Upper lobe of right lung (tissue), 1 donor: ENCODE results near the gene CMTM4. TPM values are rescaled to one million over a fixed set of nuclear protein-coding genes. Genes with fewer than 3 reads are reported as not detected.

Experiments
- ATAC-seq: fragments of 200-7000 bp; cut with Tn5 transposase; one replicate; pipeline ENCODE4 v1.9.1; 2020; ENCODE audit warnings: mild to moderate bottlenecking, moderate library complexity
- DNase-seq: peaks from one replicate; pipeline ENCODE4 v3.0.0-alpha.2; 2020
- H3K27ac ChIP-seq: fragments of 200-600 bp; one replicate; pipeline ENCODE4 v1.8.0; 2022
- H3K27me3 ChIP-seq: fragments of 200-600 bp; one replicate; pipeline ENCODE4 v1.8.0; 2022; ENCODE audit warnings: mild to moderate bottlenecking
- H3K36me3 ChIP-seq: fragments of 200-600 bp; one replicate; pipeline ENCODE4 v1.8.0; 2022
- H3K4me1 ChIP-seq: fragments of 200-600 bp; one replicate; pipeline ENCODE4 v1.8.0; 2022
- H3K4me3 ChIP-seq: fragments of 200-600 bp; one replicate; pipeline ENCODE4 v1.8.0; 2022; ENCODE audit warnings: mild to moderate bottlenecking
- H3K9me3 ChIP-seq: fragments of 200-600 bp; one replicate; pipeline ENCODE4 v1.8.0; 2022
- intact Hi-C: fragments of 100-400 bp; cut with DNase I; formaldehyde crosslinking; loops from one replicate; pipeline ENCODE4 v1.11.0; 2022
- total RNA-seq: library from RNA; stranded (reverse); fragmentation: NEBNext Ultra II Directional; extraction: Animal tissue kit (Norgen Biotek cat#: 25700); gene quantifications from one replicate; pipeline ENCODE4 v1.2.1, GENCODE V29; 2021
- TF ChIP-seq, protein P1 (sequence below): fragments of 200-600 bp; IDR thresholded peaks from one replicate; pipeline ENCODE4 v1.8.0; 2022; ENCODE audit warnings: antibody characterized with exemption
- donor health status: DM: no; HTN: yes; CAD: no; lungs with severe emphysema.

The CMTM4 gene
- total RNA-seq, 1 donor from 2014 or later = 58.0 TPM

DNA sequence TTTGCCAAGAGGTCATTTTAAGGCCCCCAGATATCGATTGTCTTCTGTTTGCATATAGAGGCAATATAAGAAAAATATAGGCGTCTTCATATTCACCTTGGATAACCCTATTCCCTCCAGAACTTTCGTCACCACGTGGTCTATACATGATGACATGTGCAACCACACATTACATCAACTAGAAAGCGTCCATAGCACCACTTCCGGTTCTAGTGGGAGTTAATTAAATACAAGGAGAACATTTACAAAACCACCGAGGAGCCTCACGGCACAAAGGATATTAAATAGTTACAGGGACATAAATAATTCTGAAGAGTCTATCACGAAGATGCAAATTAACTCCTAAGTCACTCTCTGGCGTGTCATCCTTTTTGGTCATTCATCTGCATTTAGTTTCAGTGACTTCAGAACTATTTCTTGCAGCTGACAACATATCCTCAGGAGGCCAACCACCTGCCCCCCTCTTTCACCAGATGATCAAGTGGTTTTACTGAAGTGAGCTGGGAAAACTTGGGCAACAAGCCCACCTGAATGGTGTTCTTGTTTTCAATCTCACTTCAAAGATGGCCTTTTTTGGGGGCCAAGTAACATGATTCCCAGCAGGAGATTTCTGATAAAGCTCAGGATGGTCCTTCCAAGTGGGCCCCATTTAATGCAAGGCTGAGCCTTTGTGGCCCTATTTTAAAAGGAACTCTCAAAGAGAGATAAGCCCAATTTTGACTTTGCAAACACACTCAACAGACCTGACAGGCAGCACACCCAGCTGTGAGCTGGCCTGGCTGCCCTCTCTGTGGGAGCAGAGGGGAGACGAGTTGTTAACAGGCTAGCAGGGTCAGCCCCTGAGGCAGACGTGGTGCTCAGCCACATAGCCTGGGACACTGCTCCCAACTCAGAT is 76.8 kb downstream of the CMTM4 start:
- TF ChIP-seq, protein P1, sequence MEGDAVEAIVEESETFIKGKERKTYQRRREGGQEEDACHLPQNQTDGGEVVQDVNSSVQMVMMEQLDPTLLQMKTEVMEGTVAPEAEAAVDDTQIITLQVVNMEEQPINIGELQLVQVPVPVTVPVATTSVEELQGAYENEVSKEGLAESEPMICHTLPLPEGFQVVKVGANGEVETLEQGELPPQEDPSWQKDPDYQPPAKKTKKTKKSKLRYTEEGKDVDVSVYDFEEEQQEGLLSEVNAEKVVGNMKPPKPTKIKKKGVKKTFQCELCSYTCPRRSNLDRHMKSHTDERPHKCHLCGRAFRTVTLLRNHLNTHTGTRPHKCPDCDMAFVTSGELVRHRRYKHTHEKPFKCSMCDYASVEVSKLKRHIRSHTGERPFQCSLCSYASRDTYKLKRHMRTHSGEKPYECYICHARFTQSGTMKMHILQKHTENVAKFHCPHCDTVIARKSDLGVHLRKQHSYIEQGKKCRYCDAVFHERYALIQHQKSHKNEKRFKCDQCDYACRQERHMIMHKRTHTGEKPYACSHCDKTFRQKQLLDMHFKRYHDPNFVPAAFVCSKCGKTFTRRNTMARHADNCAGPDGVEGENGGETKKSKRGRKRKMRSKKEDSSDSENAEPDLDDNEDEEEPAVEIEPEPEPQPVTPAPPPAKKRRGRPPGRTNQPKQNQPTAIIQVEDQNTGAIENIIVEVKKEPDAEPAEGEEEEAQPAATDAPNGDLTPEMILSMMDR = no peak
- no peak overlapping the region for H3K27ac ChIP-seq
- peak; percentile 23 for ATAC-seq
- no peak for DNase-seq
- H3K27me3 ChIP-seq = no peaks in the 10 kb centered on the region
- H3K4me3 ChIP-seq = no peak overlapping the region
- no peaks in the 10 kb centered on the region for H3K9me3 ChIP-seq
- no peaks in the 10 kb centered on the region for H3K4me1 ChIP-seq
- H3K36me3 ChIP-seq = peaks cover 9% of the 10 kb centered on the region
- intact Hi-C loops = no loop called here

DNA sequence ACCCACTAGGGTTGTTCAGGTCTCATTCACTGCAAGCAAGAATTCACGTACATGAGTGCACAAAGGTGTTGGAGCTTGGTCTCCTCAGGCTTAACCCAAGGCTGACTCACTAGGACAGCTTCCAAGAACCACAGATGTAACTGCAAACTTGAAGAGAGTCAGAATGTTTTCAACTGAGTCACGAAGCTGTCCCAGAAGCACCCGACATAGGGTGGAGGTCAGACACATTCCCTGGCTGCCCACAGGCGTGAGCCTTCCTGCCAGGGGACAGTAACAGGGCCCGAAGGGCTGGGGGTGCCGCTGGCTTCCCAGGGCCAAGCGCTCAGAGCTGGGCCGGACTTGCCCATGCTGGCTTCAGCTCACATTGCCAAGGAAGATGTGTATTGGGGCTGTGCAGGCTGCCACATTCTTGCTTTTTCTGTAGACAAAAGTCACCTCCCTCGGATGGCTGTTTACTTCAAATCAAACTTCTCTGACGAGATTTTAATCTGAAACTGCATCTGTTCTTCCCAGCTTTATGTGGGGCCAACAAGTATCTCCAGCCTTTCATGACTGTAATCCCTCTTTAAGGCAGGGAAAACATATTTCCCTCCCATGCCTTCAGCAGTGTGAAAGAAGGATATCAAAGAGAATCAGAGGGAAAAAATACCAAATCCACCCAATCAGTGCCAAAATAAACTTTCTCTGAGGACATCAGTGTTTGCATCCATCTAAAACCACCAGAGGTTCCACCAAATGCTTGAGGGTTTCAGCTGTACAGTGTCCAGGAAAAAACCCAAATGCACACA is 77.8 kb downstream of the CMTM4 start:
- peak overlapping the region; percentile 2 for H3K27ac ChIP-seq
- H3K36me3 ChIP-seq = peaks cover 19% of the 10 kb centered on the region
- ATAC-seq (peak; percentile 44), DNase-seq (no peak)
- no peaks in the 10 kb centered on the region for H3K27me3 ChIP-seq
- H3K4me1 ChIP-seq = no peaks in the 10 kb centered on the region
- no peaks in the 10 kb centered on the region for H3K9me3 ChIP-seq
- intact Hi-C loops = no loop called here
- no peak overlapping the region for H3K4me3 ChIP-seq
- TF ChIP-seq, protein P1 = no peak

DNA sequence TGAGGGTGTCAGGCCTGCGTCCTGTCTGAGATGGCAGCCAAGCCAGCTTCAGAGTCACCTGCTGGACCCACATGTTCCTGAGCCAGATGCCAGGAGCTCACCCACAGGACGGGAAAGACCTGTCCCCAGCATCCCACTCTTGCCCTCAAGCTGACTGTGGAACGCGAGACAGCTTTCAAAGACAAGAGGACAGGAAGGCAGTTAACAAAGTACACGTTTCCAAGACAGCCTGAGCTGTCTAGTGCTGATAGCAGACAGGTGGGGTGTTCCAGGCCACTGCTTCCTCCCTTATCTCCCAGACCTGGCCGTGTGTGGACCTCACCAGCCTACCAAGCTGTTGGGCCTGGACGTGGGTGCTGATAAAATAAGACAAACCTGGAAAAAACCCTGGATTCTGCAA is 78.8 kb downstream of the CMTM4 start:
- ATAC-seq (no peak), DNase-seq (no peak)
- no peak overlapping the region for H3K27ac ChIP-seq

DNA sequence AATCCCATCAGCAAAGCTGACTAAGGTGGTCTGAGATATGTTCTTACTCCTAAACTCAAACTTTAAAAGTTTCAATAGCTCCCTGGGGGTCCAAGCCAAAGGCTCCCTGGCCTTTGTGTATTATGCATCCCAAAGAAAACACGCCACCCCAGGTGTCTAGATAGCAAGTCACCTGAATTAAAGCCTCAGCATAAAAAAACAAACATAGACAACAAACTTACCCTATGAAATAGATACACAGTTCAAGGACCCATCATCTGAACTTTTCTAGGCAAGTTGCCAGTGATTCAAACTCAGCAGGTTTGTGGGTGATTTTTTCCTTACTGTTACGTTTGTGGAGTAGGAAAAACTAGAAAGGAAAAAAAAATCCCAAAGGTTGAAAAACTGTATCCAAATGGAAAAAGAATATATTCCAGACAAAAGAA is 79.5 kb downstream of the CMTM4 start:
- no peak for DNase-seq
- Histone ChIP-seq H3K27ac (no peak overlapping the region), H3K36me3 (peaks cover 36% of the 10 kb centered on the region), H3K9me3 (no peaks in the 10 kb centered on the region), H3K27me3 (no peaks in the 10 kb centered on the region), H3K4me3 (no peak overlapping the region), H3K4me1 (no peaks in the 10 kb centered on the region)
- ATAC-seq = no peak
- TF ChIP-seq, protein P1 = no peak
- intact Hi-C loops = no loop called here

More for the DNA sequence above, 78.8 kb downstream of the CMTM4 start:
- Histone ChIP-seq H3K9me3 (no peaks in the 10 kb centered on the region), H3K27me3 (no peaks in the 10 kb centered on the region), H3K4me1 (no peaks in the 10 kb centered on the region), H3K36me3 (peaks cover 29% of the 10 kb centered on the region), H3K4me3 (no peak overlapping the region)
- TF ChIP-seq, protein P1 = no peak
- intact Hi-C loops = no loop called here

DNA sequence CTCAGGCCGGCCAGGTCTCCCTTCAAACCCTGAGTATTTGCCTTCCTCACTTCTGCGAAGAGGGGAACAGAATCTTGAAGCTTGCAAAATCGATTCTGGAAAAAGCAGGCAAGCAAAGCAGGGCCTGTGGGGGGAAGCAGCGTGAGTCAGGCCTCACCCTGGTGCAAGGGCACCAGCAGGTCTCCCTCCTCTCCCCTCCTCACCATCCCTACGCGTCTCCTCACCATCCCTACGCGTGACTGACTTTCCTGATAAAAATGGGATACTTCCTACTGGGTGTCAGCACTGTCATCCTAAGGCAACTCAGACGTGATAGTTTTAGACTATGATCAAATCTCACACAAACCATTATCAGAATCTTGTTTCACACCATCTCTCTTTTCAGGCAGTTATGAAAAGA is 80.0 kb downstream of the CMTM4 start:
- H3K9me3 ChIP-seq = no peaks in the 10 kb centered on the region
- H3K4me3 ChIP-seq = no peak overlapping the region
- TF ChIP-seq, protein P1 = no peak
- ATAC-seq = peak; percentile 18
- intact Hi-C loops = no loop called here
- DNase-seq = no peak
- H3K36me3 ChIP-seq = peaks cover 41% of the 10 kb centered on the region
- H3K4me1 ChIP-seq = no peaks in the 10 kb centered on the region
- no peak overlapping the region for H3K27ac ChIP-seq
- no peaks in the 10 kb centered on the region for H3K27me3 ChIP-seq
